Mucosa of stomach (tissue), 1 donor: ENCODE measurements around the gene QPCTL.
"Not testable (repeated sequence)": the region's sequence is repeated elsewhere in the genome, so short reads cannot be mapped to it uniquely, and the experiment has no call there.

Experiments
- H3K27me3 ChIP-seq: one replicate; pipeline ENCODE4 v1.7.0; 2013; ENCODE audit warnings: mild to moderate bottlenecking, low read length; ENCODE audit not compliant: control insufficient read depth, insufficient read depth
- H3K36me3 ChIP-seq: one replicate; pipeline ENCODE4 v1.7.0; 2013; ENCODE audit warnings: low read length; ENCODE audit not compliant: control insufficient read depth, insufficient read depth
- H3K4me1 ChIP-seq: one replicate; pipeline ENCODE4 v1.7.0; 2013; ENCODE audit warnings: mild to moderate bottlenecking, low read length; ENCODE audit not compliant: control insufficient read depth, insufficient read depth
- H3K4me3 ChIP-seq: one replicate; pipeline ENCODE4 v1.7.0; 2013; ENCODE audit warnings: low read length
- H3K9ac ChIP-seq: one replicate; pipeline ENCODE4 v1.7.0; 2013; ENCODE audit warnings: mild to moderate bottlenecking, low read length, moderate library complexity
- H3K9me3 ChIP-seq: one replicate; pipeline ENCODE4 v1.7.0; 2013; ENCODE audit warnings: mild to moderate bottlenecking, low read length, moderate library complexity; ENCODE audit not compliant: control insufficient read depth
- donor health status: Pancreatic carcinoma.

The QPCTL gene

GRCh38 chr19:45739498-45740439 lies 47.3 kb downstream of the QPCTL start:
- Histone ChIP-seq H3K36me3 (no peaks in the 10 kb centered on the region), H3K27me3 (peaks cover 3% of the 10 kb centered on the region), H3K9ac (no peak overlapping the region), H3K9me3 (no peaks in the 10 kb centered on the region), H3K4me1 (no peaks in the 10 kb centered on the region), H3K4me3 (no peak overlapping the region)

- H3K36me3 ChIP-seq, result no peaks in the 10 kb centered on the region
- no peak overlapping the region for H3K4me3 ChIP-seq
- no peaks in the 10 kb centered on the region for H3K9me3 ChIP-seq
- H3K9ac ChIP-seq, result no peak overlapping the region
- no peaks in the 10 kb centered on the region for H3K4me1 ChIP-seq
- peaks cover 3% of the 10 kb centered on the region for H3K27me3 ChIP-seq
Measured at GRCh38 chr19:45742969-45743368, 50.5 kb downstream of the QPCTL start.

- Histone ChIP-seq H3K27me3 (peaks cover 3% of the 10 kb centered on the region), H3K9ac (no peak overlapping the region), H3K4me1 (no peaks in the 10 kb centered on the region), H3K4me3 (no peak overlapping the region), H3K9me3 (no peaks in the 10 kb centered on the region), H3K36me3 (no peaks in the 10 kb centered on the region)
Measured at GRCh38 chr19:45745606-45746005, 53.1 kb downstream of the QPCTL start.

DNA sequence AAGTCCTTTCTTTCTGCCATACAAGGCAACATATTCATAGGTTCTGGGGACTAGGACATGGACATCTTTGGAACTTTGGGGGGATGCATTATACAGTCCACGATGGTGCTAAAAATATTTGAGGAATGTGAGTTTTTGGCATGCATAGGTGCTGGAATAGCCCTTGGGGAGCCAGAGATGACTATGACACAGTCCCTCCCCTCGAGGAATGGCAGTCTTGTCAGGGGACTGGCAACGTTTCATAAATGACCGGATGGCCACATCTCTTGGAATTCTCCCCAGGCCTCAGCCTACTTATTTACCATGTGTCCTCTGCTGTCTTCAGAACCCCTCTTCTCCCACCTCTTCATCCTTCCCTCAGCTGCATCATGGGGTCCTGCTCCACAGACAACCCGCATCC lies 54.4 kb downstream of the QPCTL start:
- no peaks in the 10 kb centered on the region for H3K9me3 ChIP-seq
- no peak overlapping the region for H3K9ac ChIP-seq
- peaks cover 3% of the 10 kb centered on the region for H3K27me3 ChIP-seq
- no peaks in the 10 kb centered on the region for H3K4me1 ChIP-seq
- H3K36me3 ChIP-seq, result no peaks in the 10 kb centered on the region
- H3K4me3 ChIP-seq, result no peak overlapping the region

DNA sequence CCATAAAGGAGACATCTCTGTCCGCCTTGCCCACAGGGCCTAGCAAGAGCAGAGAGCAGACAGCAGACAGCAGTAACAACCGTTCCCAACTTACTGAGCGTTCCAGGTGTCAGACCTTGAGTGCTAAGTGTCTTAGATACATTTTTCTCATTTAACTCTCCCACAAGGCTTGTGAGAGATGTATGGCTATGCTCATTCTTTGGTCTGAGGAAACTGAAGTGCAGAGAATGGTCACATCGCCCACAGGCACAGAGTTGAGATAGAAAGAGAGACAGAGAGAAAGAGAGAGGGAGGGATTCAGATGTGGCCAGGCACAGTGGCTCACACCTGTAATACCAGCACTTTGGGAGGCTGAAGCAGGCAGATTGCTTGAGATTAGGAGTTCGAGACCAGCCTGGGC lies 55.0 kb downstream of the QPCTL start:
- Histone ChIP-seq H3K4me1 (no peaks in the 10 kb centered on the region), H3K9ac (no peak overlapping the region), H3K9me3 (no peaks in the 10 kb centered on the region), H3K27me3 (peaks cover 3% of the 10 kb centered on the region), H3K36me3 (no peaks in the 10 kb centered on the region), H3K4me3 (no peak overlapping the region)

GRCh38 chr19:45751483-45751882 lies 59.0 kb downstream of the QPCTL start:
- not testable (repeated sequence) for H3K9me3 ChIP-seq, H3K9ac ChIP-seq, H3K27me3 ChIP-seq, H3K4me3 ChIP-seq, H3K4me1 ChIP-seq, H3K36me3 ChIP-seq

GRCh38 chr19:45752639-45753038 lies 60.2 kb downstream of the QPCTL start:
- no peaks in the 10 kb centered on the region for H3K9me3 ChIP-seq
- H3K36me3 ChIP-seq, result no peaks in the 10 kb centered on the region
- H3K9ac ChIP-seq, result no peak overlapping the region
- no peaks in the 10 kb centered on the region for H3K4me1 ChIP-seq
- no peaks in the 10 kb centered on the region for H3K27me3 ChIP-seq
- H3K4me3 ChIP-seq, result no peak overlapping the region

DNA sequence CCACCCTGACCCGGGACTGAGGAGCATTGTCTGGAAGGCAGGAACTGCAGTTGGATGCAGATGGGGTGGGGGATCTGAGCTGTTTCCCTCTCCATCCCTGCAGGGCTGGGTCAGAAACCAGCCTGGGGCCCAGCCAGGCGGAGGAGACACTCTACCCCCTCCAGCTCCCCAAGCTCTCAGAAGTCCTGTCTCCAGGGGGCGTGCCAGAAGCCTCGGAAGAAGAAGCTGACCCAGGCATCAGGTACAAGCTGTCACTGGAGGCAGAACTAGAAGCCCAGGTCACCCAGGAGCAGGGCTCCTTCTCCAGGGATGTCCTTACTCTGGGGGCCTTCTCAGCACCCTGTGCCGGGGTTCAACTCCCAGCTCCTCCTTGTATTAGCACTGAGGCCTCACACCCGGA lies 61.1 kb downstream of the QPCTL start:
- no peaks in the 10 kb centered on the region for H3K4me1 ChIP-seq

More for the DNA sequence above, 61.1 kb downstream of the QPCTL start:
- H3K4me3 ChIP-seq, result no peak overlapping the region
- H3K27me3 ChIP-seq, result no peaks in the 10 kb centered on the region
- H3K9me3 ChIP-seq, result no peaks in the 10 kb centered on the region
- no peak overlapping the region for H3K9ac ChIP-seq
- no peaks in the 10 kb centered on the region for H3K36me3 ChIP-seq
